Left lobe of liver (tissue), 2 donors: ENCODE data around the gene TUBB4B. TPM values are rescaled to one million over a fixed set of nuclear protein-coding genes. Genes with fewer than 3 reads are reported as not detected.

Source experiments
- ATAC-seq: fragments of 200-7000 bp; cut with Tn5 transposase; one replicate; pipeline ENCODE4 v1.9.1; 2020; ENCODE audit warnings: mild to moderate bottlenecking, moderate library complexity
- DNase-seq: peaks from one replicate; pipeline ENCODE4 v3.0.0-alpha.2; 2020; ENCODE audit warnings: low spot score
- total RNA-seq: library from RNA; stranded (reverse); gene quantifications from one replicate; pipeline ENCODE4 v1.2.1, GENCODE V29; 2021
- donor health status: DM: no; HTN: no; CAD: no; lungs with moderate emphysema.
- donor health status: DM: no; HTN: yes; CAD: no.

TUBB4B gene
- total RNA-seq, 1 donor from 2014 or later = 123 TPM

DNA sequence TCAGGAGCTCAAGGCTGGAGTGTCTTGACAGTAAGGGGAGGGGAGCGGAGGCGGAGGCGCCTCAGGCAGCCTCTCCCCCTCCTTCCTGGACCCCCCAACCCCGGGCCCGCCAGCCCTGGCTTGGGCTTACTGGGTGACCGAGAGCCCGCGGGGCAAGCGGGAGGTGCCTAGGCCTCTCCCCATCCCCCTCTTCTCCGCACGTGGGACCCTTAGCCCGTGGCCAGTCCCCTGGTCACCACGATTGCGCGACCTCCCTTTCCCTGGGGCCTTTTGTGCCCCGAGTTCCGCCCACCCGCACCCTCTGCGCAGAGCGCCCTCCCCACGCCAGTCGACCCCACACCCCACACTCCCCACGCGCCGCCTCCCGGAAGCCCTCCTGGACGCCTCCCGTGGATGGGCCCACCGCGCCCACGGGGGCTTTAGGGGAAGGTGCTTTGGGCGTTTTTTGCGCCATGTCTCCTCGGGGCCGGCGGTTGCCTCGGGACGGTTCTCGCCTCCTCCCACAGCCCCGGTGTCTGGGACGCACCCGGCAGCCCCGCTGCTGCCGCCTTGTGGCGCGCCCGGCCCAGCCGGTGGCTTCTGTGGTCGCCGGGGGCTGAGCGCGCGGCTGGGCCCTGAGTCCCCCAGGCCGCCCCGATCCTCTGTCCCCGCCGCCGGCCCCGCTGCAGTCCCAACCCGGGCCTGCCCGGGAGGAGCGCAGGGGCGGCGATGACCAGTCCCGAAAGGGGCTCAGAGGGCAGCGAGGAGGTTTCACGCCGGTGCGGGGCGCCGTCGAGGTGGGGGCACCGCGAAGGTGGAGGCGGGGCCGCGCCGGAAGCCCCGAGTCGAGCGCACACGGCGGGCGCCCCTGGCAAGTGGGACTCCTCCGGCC is 39.6 kb downstream of the TUBB4B start:
- no peak for DNase-seq
- ATAC-seq = no peak

- DNase-seq = no peak
- no peak for ATAC-seq
Observed at GRCh38 chr9:137281345-137282116, 40.4 kb downstream of the TUBB4B start.

- DNase-seq = peak; percentile 69
- ATAC-seq = peak; percentile 100
Observed at GRCh38 chr9:137286975-137287383, 45.9 kb downstream of the TUBB4B start.

- DNase-seq (no peak), ATAC-seq (no peak)
Observed at GRCh38 chr9:137293094-137293481, 52.0 kb downstream of the TUBB4B start.

Other genes with a start within 250 kb of the TUBB4B start
- 27.3 TPM for gene PAXX, start 248.9 kb upstream of the TUBB4B start, total RNA-seq
- not detected for gene CLIC3, start 244.7 kb upstream of the TUBB4B start, total RNA-seq
- gene ABCA2, start 213.1 kb upstream of the TUBB4B start, total RNA-seq = 61.2 TPM
- 0.08 TPM for gene FUT7, start 209.2 kb upstream of the TUBB4B start, total RNA-seq
- gene NPDC1, start 195.1 kb upstream of the TUBB4B start, total RNA-seq = 16.6 TPM
- gene ENTPD2, start 187.2 kb upstream of the TUBB4B start, total RNA-seq = 1.7 TPM
- 0.15 TPM for gene SAPCD2, start 170.7 kb upstream of the TUBB4B start, total RNA-seq
- 1.8 TPM for gene UAP1L1, start 163.8 kb upstream of the TUBB4B start, total RNA-seq
- 27.4 TPM for gene MAN1B1, start 154.3 kb upstream of the TUBB4B start, total RNA-seq
- 87.0 TPM for gene DPP7, start 126.6 kb upstream of the TUBB4B start, total RNA-seq
- gene GRIN1, start 102.1 kb upstream of the TUBB4B start, total RNA-seq = not detected
- not detected for gene LRRC26, start 71.2 kb upstream of the TUBB4B start, total RNA-seq
- gene TMEM210, start 69.2 kb upstream of the TUBB4B start, total RNA-seq = not detected
- 35.5 TPM for gene ANAPC2, start 52.7 kb upstream of the TUBB4B start, total RNA-seq
- gene SSNA1, start 52.6 kb upstream of the TUBB4B start, total RNA-seq = 29.4 TPM
- gene TPRN, start 40.5 kb upstream of the TUBB4B start, total RNA-seq = 13.7 TPM
- gene TMEM203, start 35.6 kb upstream of the TUBB4B start, total RNA-seq = 24.5 TPM
- gene NDOR1, start 35.6 kb upstream of the TUBB4B start, total RNA-seq = 10.1 TPM
- 7.3 TPM for gene RNF208, start 19.0 kb upstream of the TUBB4B start, total RNA-seq
- 0.81 TPM for gene CYSRT1, start 16.1 kb upstream of the TUBB4B start, total RNA-seq
- not detected for gene RNF224, start 13.8 kb upstream of the TUBB4B start, total RNA-seq
- not detected for gene SLC34A3, start 10.4 kb upstream of the TUBB4B start, total RNA-seq
- not detected for gene STPG3, start 10.0 kb downstream of the TUBB4B start, total RNA-seq
- 22.2 TPM for gene NELFB, start 14.0 kb downstream of the TUBB4B start, total RNA-seq
- 3.6 TPM for gene TOR4A, start 36.4 kb downstream of the TUBB4B start, total RNA-seq
- gene NRARP, start 61.0 kb downstream of the TUBB4B start, total RNA-seq = 1.3 TPM
- gene EXD3, start 181.9 kb downstream of the TUBB4B start, total RNA-seq = 19.3 TPM
- 6.0 TPM for gene NOXA1, start 182.1 kb downstream of the TUBB4B start, total RNA-seq
- 9.0 TPM for gene ENTPD8, start 200.1 kb downstream of the TUBB4B start, total RNA-seq
- 23.0 TPM for gene NSMF, start 218.0 kb downstream of the TUBB4B start, total RNA-seq